HG03457 (cell line): Measurements from ENCODE around the gene HMGCR.

Experiments used
- ATAC-seq: cut with Tn5 transposase; IDR thresholded peaks from one replicate; pipeline ENCODE4 v1.9.1; 2021; ENCODE audit warnings: moderate number of reproducible peaks; ENCODE audit not compliant: unreplicated experiment

HMGCR gene

GRCh38 chr5:75340714-75341478 is 3.9 kb downstream of the HMGCR start:
- no peak for ATAC-seq

GRCh38 chr5:75341934-75342333 is 4.9 kb downstream of the HMGCR start:
- ATAC-seq: no peak

GRCh38 chr5:75342836-75343235 is 5.8 kb downstream of the HMGCR start:
- ATAC-seq: no peak

- no peak for ATAC-seq
Measured at GRCh38 chr5:75348241-75348640, 11.2 kb downstream of the HMGCR start.

GRCh38 chr5:75349663-75350062 is 12.6 kb downstream of the HMGCR start:
- ATAC-seq: no peak

- no peak for ATAC-seq
Measured at GRCh38 chr5:75351139-75351926, 14.3 kb downstream of the HMGCR start.

GRCh38 chr5:75355236-75355635 is 18.2 kb downstream of the HMGCR start:
- ATAC-seq: no peak

- ATAC-seq: no peak
Measured at GRCh38 chr5:75356719-75357118, 19.7 kb downstream of the HMGCR start.

GRCh38 chr5:75358117-75358516 is 21.1 kb downstream of the HMGCR start:
- ATAC-seq: no peak

GRCh38 chr5:75361310-75361709 is 24.3 kb downstream of the HMGCR start:
- ATAC-seq: no peak

- ATAC-seq: no peak
Measured at GRCh38 chr5:75362474-75362975, 25.5 kb downstream of the HMGCR start.

- no peak for ATAC-seq
Measured at GRCh38 chr5:75363111-75363510, 26.1 kb downstream of the HMGCR start.

GRCh38 chr5:75363726-75364495 is 26.9 kb downstream of the HMGCR start:
- ATAC-seq: no peak

- no peak for ATAC-seq
Measured at GRCh38 chr5:75364571-75365280, 27.7 kb downstream of the HMGCR start.

- no peak for ATAC-seq
Measured at GRCh38 chr5:75365740-75366139, 28.7 kb downstream of the HMGCR start.

- peak; percentile 52 for ATAC-seq
Measured at GRCh38 chr5:75366787-75367186, 29.8 kb downstream of the HMGCR start.

- no peak for ATAC-seq
Measured at GRCh38 chr5:75367401-75367800, 30.4 kb downstream of the HMGCR start.

- no peak for ATAC-seq
Measured at GRCh38 chr5:75368391-75368790, 31.4 kb downstream of the HMGCR start.

- no peak for ATAC-seq
Measured at GRCh38 chr5:75373862-75374261, 36.8 kb downstream of the HMGCR start.

- ATAC-seq: no peak
Measured at GRCh38 chr5:75374394-75374814, 37.4 kb downstream of the HMGCR start.

- ATAC-seq: no peak
Measured at GRCh38 chr5:75375414-75375813, 38.4 kb downstream of the HMGCR start.
